IMR-90 (cell line): Measurements from ENCODE around the gene LEF1. TPM values are rescaled to one million over a fixed set of nuclear protein-coding genes. Genes with fewer than 3 reads are reported as not detected.

Experiments
- ATAC-seq: fragments of 200-7000 bp; cut with Tn5 transposase; 2 replicates; pipeline ENCODE4 v1.9.1; 2020; ENCODE audit warnings: low read depth, mild to moderate bottlenecking, moderate library complexity
- BruUV-seq: library from RNA; stranded (reverse); fragments of 400-500 nt; replicated peaks from 2 replicates; lab custom pipeline; 2021; lab: Mats Ljungman, UMichigan
- CTCF ChIA-PET: fragments of 300-600 bp; formaldehyde crosslinking; extraction: SDS; loops from one replicate; lab custom pipeline; 2021; ENCODE audit warnings: antibody characterized with exemption; lab: Yijun Ruan, JAX
- POLR2A ChIA-PET: fragments of 300-600 bp; sonication (Branson Sonifier 250); formaldehyde crosslinking; loops from one replicate; lab custom pipeline; 2022; ENCODE audit warnings: antibody characterized with exemption; ENCODE audit not compliant: unreplicated experiment; lab: Charles Lee
- DNase-seq: peaks from one replicate; pipeline ENCODE4 v3.0.0; 2013
- H2AFZ ChIP-seq: replicated peaks from 2 replicates; pipeline ENCODE3; 2013; ENCODE audit warnings: low read length, mild to moderate bottlenecking; ENCODE audit not compliant: poor library complexity
- H2AK5ac ChIP-seq: 2 replicates; pipeline ENCODE4 v1.6.1; 2013; ENCODE audit warnings: low read depth, low read length, inconsistent platforms
- H2AK9ac ChIP-seq: replicated peaks from 2 replicates; pipeline ENCODE3; 2013; ENCODE audit warnings: mild to moderate bottlenecking, low read depth, low read length, moderate library complexity; ENCODE audit not compliant: poor library complexity
- H2BK120ac ChIP-seq: 2 replicates; pipeline ENCODE4 v1.6.1; 2013; ENCODE audit warnings: low read depth, low read length, inconsistent platforms
- H2BK15ac ChIP-seq: 3 replicates; pipeline ENCODE4 v1.6.1; 2013; ENCODE audit warnings: low read depth, low read length, inconsistent platforms
- H2BK20ac ChIP-seq: 2 replicates; pipeline ENCODE4 v1.6.1; 2013; ENCODE audit warnings: low read depth, mild to moderate bottlenecking, inconsistent platforms, low read length, moderate library complexity
- H2BK5ac ChIP-seq: 2 replicates; pipeline ENCODE4 v1.6.1; 2013; ENCODE audit warnings: mild to moderate bottlenecking, low read depth, low read length, inconsistent platforms; ENCODE audit not compliant: poor library complexity, severe bottlenecking
- H3K14ac ChIP-seq: replicated peaks from 2 replicates; pipeline ENCODE4 v1.6.1; 2013; ENCODE audit warnings: low read depth, low read length, inconsistent platforms
- H3K18ac ChIP-seq: 2 replicates; pipeline ENCODE4 v1.6.1; 2013; ENCODE audit warnings: low read depth, low read length, control low read depth
- H3K23ac ChIP-seq: 2 replicates; pipeline ENCODE4 v1.6.1; 2013; ENCODE audit warnings: low read depth, low read length, inconsistent platforms
- H3K27ac ChIP-seq: 2 replicates; pipeline ENCODE4 v1.5.1; 2013; ENCODE audit warnings: mild to moderate bottlenecking, control low read depth, low read length; ENCODE audit not compliant: insufficient read depth
- H3K27me3 ChIP-seq: 2 replicates; pipeline ENCODE4 v1.6.1; 2013; ENCODE audit warnings: low read length; ENCODE audit not compliant: control insufficient read depth, insufficient read depth
- H3K36me3 ChIP-seq: 2 replicates; pipeline ENCODE4 v1.6.1; 2013; ENCODE audit warnings: low read length, mixed read lengths; ENCODE audit not compliant: control insufficient read depth, insufficient read depth
- H3K4ac ChIP-seq: 2 replicates; pipeline ENCODE4 v1.6.1; 2013; ENCODE audit warnings: low read depth, low read length, inconsistent platforms
- H3K4me1 ChIP-seq: 2 replicates; pipeline ENCODE4 v1.6.1; 2013; ENCODE audit warnings: low read length, mixed read lengths; ENCODE audit not compliant: control insufficient read depth, insufficient read depth
- H3K4me2 ChIP-seq: 2 replicates; pipeline ENCODE4 v1.6.1; 2013; ENCODE audit warnings: low read depth, mild to moderate bottlenecking, control low read depth, low read length, moderate library complexity
- H3K4me3 ChIP-seq: 2 replicates; pipeline ENCODE4 v1.5.1; 2013; ENCODE audit warnings: low read depth, mild to moderate bottlenecking, control low read depth, low read length, moderate library complexity; ENCODE audit not compliant: insufficient read depth
- H3K56ac ChIP-seq: 2 replicates; pipeline ENCODE4 v1.6.1; 2013; ENCODE audit warnings: low read length, inconsistent platforms; ENCODE audit not compliant: insufficient read depth; ENCODE audit errors: extremely low read depth
- H3K79me1 ChIP-seq, 2 experiments: 2 replicates each; pipeline ENCODE4 v1.6.1; 2013; ENCODE audit warnings: low read length in 2 of 2, inconsistent platforms in 1 of 2, low read depth in 1 of 2
- H3K9ac ChIP-seq: 2 replicates; pipeline ENCODE4 v1.6.1; 2013; ENCODE audit warnings: low read depth, low read length, control low read depth
- H3K9me1 ChIP-seq: 2 replicates; pipeline ENCODE4 v1.6.1; 2013; ENCODE audit warnings: low read length, inconsistent platforms; ENCODE audit not compliant: insufficient read depth
- H3K9me3 ChIP-seq: 2 replicates; pipeline ENCODE4 v1.6.1; 2013; ENCODE audit warnings: low read length; ENCODE audit not compliant: control insufficient read depth, insufficient read depth
- H4K20me1 ChIP-seq: 2 replicates; pipeline ENCODE4 v1.6.1; 2013; ENCODE audit warnings: low read length, inconsistent platforms; ENCODE audit not compliant: insufficient read depth
- H4K5ac ChIP-seq: 2 replicates; pipeline ENCODE4 v1.6.1; 2013; ENCODE audit warnings: mild to moderate bottlenecking, low read depth, low read length, control low read depth
- H4K8ac ChIP-seq, 2 experiments: 2 replicates each; pipeline ENCODE4 v1.6.1; 2013; ENCODE audit warnings: low read depth in 2 of 2, low read length in 2 of 2, control low read depth in 1 of 2, inconsistent platforms in 1 of 2
- H4K91ac ChIP-seq: 2 replicates; pipeline ENCODE4 v1.6.1; 2013; ENCODE audit warnings: low read depth, low read length, inconsistent platforms; ENCODE audit not compliant: insufficient read depth
- BHLHE40 ChIP-seq: fragments of 150-350 bp; IDR thresholded peaks from 2 replicates; pipeline ENCODE4 v1.6.1; 2016; ENCODE audit warnings: mild to moderate bottlenecking, low read depth, low read length
- CEBPB ChIP-seq: IDR thresholded peaks from 2 replicates; pipeline ENCODE4 v1.6.1; 2012; ENCODE audit warnings: low read depth, low read length, improper control_type of control experiment
- CHD1 ChIP-seq: IDR thresholded peaks from 2 replicates; pipeline ENCODE4 v1.6.1; 2012; ENCODE audit warnings: low read depth, low read length, improper control_type of control experiment
- FOS ChIP-seq: fragments of 150-350 bp; IDR thresholded peaks from 2 replicates; pipeline ENCODE4 v1.6.1; 2016; ENCODE audit warnings: low read depth, low read length
- MAFK ChIP-seq: IDR thresholded peaks from 2 replicates; pipeline ENCODE4 v1.6.1; 2012; ENCODE audit warnings: low read depth, low read length, improper control_type of control experiment
- MAZ ChIP-seq: IDR thresholded peaks from 2 replicates; pipeline ENCODE4 v1.6.1; 2012; ENCODE audit warnings: low read depth, mild to moderate bottlenecking, low read length, improper control_type of control experiment, moderate library complexity, borderline replicate concordance
- MXI1 ChIP-seq: IDR thresholded peaks from 2 replicates; pipeline ENCODE4 v1.6.1; 2012; ENCODE audit warnings: low read depth, mild to moderate bottlenecking, low read length, moderate library complexity, borderline replicate concordance
- NFE2L2 ChIP-seq: fragments of 150-350 bp; IDR thresholded peaks from 2 replicates; pipeline ENCODE4 v1.6.1; 2016; ENCODE audit warnings: low read depth, mild to moderate bottlenecking, low read length
- POLR2A ChIP-seq: IDR thresholded peaks from 2 replicates; pipeline ENCODE4 v1.6.1; 2012; ENCODE audit warnings: mild to moderate bottlenecking, low read depth, low read length
- RAD21 ChIP-seq: IDR thresholded peaks from 2 replicates; pipeline ENCODE4 v1.6.1; 2012; ENCODE audit warnings: low read length, improper control_type of control experiment
- RCOR1 ChIP-seq: IDR thresholded peaks from 2 replicates; pipeline ENCODE4 v1.6.1; 2012; ENCODE audit warnings: mild to moderate bottlenecking, low read length, improper control_type of control experiment; ENCODE audit not compliant: insufficient replicate concordance
- RFX5 ChIP-seq: IDR thresholded peaks from 2 replicates; pipeline ENCODE4 v1.8.0; 2012; ENCODE audit warnings: low read depth, mild to moderate bottlenecking, low read length, moderate library complexity
- SMC3 ChIP-seq: fragments of 150-350 bp; IDR thresholded peaks from 2 replicates; pipeline ENCODE4 v1.6.1; 2016; ENCODE audit warnings: low read depth, mild to moderate bottlenecking, antibody characterized with exemption, low read length, moderate library complexity
- USF2 ChIP-seq: fragments of 150-350 bp; IDR thresholded peaks from 2 replicates; pipeline ENCODE4 v1.6.1; 2017; ENCODE audit warnings: mild to moderate bottlenecking, antibody characterized with exemption, low read length, low read depth
- WGBS, 2 experiments: methylation state at CpG; one replicate each; pipeline versions ENCODE4 v1.1.5 to v1.1.7; 2013; ENCODE audit warnings: missing lambda C conversion rate in 2 of 2; ENCODE audit not compliant: insufficient read length in 1 of 2; ENCODE audit errors: extremely low coverage in 2 of 2; 5-methylcytosine and 5-hydroxymethylcytosine counted together
- dilution Hi-C: fragments of 300-500 bp; cut with HindIII; formaldehyde crosslinking; loops from one replicate; pipeline ENCODE4 v1.14.3; 2018; ENCODE audit warnings: low sequenced_read_pairs; ENCODE audit not compliant: unreplicated experiment
- in situ Hi-C: fragments of 300-500 bp; cut with MboI; formaldehyde crosslinking; loops from 3 replicates; pipeline ENCODE4 v1.14.3; 2019; ENCODE audit warnings: low sequenced_read_pairs, inconsistent platforms, mixed read lengths
- intact Hi-C: fragments of 100-400 bp; cut with micrococcal nuclease; formaldehyde crosslinking; loops from 2 replicates; pipeline ENCODE4 v1.10.0; 2022
- polyA plus RNA-seq, 3 experiments: library from polyadenylated mRNA; depleted of rRNA; stranded (reverse); fragments of >200 nt; gene quantifications; 2 replicates each; pipeline ENCODE4 v1.2.3, GENCODE V29; 2012; ENCODE audit warnings: low replicate concordance in 1 of 3
- total RNA-seq: library from RNA; depleted of rRNA; stranded (reverse); fragments of >200 nt; gene quantifications from 2 replicates; pipeline ENCODE4 v1.2.3, GENCODE V29; 2012
- TF ChIP-seq, protein P1 (sequence below): conservative IDR thresholded peaks from 2 replicates; pipeline ENCODE4 v1.5.1; 2012; ENCODE audit warnings: mild to moderate bottlenecking, low read depth, low read length, improper control_type of control experiment
- TF ChIP-seq, protein P2 (sequence below): fragments of 150-350 bp; IDR thresholded peaks from 2 replicates; pipeline ENCODE4 v1.6.1; 2016; ENCODE audit warnings: low read depth, mild to moderate bottlenecking, low read length, moderate library complexity, borderline replicate concordance

The LEF1 gene
- total and polyA plus RNA-seq, 2 of the 4 experiments (the other 2 are of a cell fraction): 1.7 to 1.8 TPM

DNA sequence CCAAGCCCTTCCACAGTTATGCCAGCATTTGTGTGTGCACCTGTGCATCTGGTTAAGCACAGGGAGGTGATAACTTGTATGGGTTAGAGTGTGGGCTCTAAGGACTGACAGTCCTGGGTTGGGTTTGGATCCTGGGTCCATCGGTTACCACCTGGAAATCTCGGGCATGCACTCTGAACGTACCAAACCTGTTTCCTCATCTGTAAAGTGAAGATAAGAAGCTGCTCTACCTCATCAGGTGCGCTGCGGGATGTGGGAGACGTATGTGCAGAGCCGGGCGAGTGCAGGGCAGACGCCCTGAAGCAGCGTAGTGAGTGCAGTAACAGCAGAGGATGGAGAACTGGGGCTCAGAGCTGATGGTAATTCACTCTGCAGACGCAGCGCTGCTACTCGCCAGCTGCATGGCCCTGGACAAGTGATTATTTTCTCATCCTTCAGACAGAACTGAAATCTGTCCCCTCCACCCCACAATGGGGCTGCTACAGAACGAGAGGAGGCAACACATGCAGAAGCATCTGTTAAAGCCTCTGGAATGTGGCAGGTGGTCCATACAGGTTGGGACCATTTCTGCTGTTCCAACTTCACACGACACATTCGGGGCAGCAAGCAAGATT is 114.6 kb downstream of the LEF1 start:
- H3K27me3 ChIP-seq: no peaks in the 10 kb centered on the region; the same call in 1 of the 2 replicates
- no peak overlapping the region for H3K14ac ChIP-seq
- DNase-seq: no peak
- in situ Hi-C loops: no loop called here
- H3K23ac ChIP-seq: no peak overlapping the region
- CTCF ChIA-PET: interaction anchor here (1.3 kb wide), 1 partner anchor 24 kb away, joined by 4 read pairs; no protein-coding TSS in a partner anchor
- no peak overlapping the region for H3K18ac ChIP-seq
- H3K4ac ChIP-seq: no peak overlapping the region
- no peak overlapping the region for H2AK5ac ChIP-seq
- no TSS peak for BruUV-seq
- H3K4me3 ChIP-seq: no peak overlapping the region
- intact Hi-C loops: no loop called here
- H3K9me1 ChIP-seq: no peaks in the 10 kb centered on the region
- H3K36me3 ChIP-seq: no peaks in the 10 kb centered on the region
- H4K20me1 ChIP-seq: no peaks in the 10 kb centered on the region
- no peak overlapping the region for H2AFZ ChIP-seq
- 80% methylated on average over 1 of the region's 16 CpGs; no CpG with 5 or more reads in 1 of the 2 experiments for whole genome bisulfite sequencing, 2 experiments
- H4K5ac ChIP-seq: no peak overlapping the region
- no peak overlapping the region for H4K8ac ChIP-seq
- TF ChIP-seq RCOR1 (no peak), NFE2L2 (no peak), MAZ (no peak), FOS (no peak), CHD1 (no peak), RFX5 (no peak), MXI1 (no peak), RAD21 (no peak), MAFK (no peak), CEBPB (no peak), BHLHE40 (no peak), USF2 (no peak), POLR2A (no peak), SMC3 (no peak)
- TF ChIP-seq, protein P1, sequence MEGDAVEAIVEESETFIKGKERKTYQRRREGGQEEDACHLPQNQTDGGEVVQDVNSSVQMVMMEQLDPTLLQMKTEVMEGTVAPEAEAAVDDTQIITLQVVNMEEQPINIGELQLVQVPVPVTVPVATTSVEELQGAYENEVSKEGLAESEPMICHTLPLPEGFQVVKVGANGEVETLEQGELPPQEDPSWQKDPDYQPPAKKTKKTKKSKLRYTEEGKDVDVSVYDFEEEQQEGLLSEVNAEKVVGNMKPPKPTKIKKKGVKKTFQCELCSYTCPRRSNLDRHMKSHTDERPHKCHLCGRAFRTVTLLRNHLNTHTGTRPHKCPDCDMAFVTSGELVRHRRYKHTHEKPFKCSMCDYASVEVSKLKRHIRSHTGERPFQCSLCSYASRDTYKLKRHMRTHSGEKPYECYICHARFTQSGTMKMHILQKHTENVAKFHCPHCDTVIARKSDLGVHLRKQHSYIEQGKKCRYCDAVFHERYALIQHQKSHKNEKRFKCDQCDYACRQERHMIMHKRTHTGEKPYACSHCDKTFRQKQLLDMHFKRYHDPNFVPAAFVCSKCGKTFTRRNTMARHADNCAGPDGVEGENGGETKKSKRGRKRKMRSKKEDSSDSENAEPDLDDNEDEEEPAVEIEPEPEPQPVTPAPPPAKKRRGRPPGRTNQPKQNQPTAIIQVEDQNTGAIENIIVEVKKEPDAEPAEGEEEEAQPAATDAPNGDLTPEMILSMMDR: no peak
- TF ChIP-seq, protein P2, sequence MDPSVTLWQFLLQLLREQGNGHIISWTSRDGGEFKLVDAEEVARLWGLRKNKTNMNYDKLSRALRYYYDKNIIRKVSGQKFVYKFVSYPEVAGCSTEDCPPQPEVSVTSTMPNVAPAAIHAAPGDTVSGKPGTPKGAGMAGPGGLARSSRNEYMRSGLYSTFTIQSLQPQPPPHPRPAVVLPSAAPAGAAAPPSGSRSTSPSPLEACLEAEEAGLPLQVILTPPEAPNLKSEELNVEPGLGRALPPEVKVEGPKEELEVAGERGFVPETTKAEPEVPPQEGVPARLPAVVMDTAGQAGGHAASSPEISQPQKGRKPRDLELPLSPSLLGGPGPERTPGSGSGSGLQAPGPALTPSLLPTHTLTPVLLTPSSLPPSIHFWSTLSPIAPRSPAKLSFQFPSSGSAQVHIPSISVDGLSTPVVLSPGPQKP: no peak
- H3K9me3 ChIP-seq: no peaks in the 10 kb centered on the region
- POLR2A ChIA-PET: no interaction called here
- H2BK5ac ChIP-seq: no peak overlapping the region
- no peak overlapping the region for H2BK15ac ChIP-seq
- no peak overlapping the region for H3K56ac ChIP-seq
- no peak overlapping the region for H3K27ac ChIP-seq
- no peaks in the 10 kb centered on the region for H3K79me1 ChIP-seq
- H2AK9ac ChIP-seq: no peak overlapping the region
- no peak overlapping the region; the same call in 1 of the 2 replicates for H4K91ac ChIP-seq
- H2BK20ac ChIP-seq: no peak overlapping the region
- H2BK120ac ChIP-seq: no peak overlapping the region
- H3K4me2 ChIP-seq: no peak overlapping the region
- H3K4me1 ChIP-seq: no peaks in the 10 kb centered on the region; the same call in 1 of the 2 replicates
- H3K9ac ChIP-seq: no peak overlapping the region
- dilution Hi-C loops: no loop called here
- no peak for ATAC-seq
